Coronary artery (tissue), 2 donors: ENCODE data around the gene CHRNB2.
A peak's percentile ranks its signal among the peaks of the same experiment; 100 is the strongest.

Experiments
- DNase-seq: peaks from one replicate; pipeline ENCODE4 v3.0.0-alpha.2; 2017; ENCODE audit warnings: low spot score
- H3K27ac ChIP-seq, 2 donors: fragments of 200-600 bp; sonication (generic); one replicate each; pipeline ENCODE4 v1.5.1; 2016 to 2019
- H3K4me3 ChIP-seq: fragments of 200-600 bp; sonication (generic); 2 replicates; pipeline ENCODE4 v1.5.1; 2016; ENCODE audit warnings: mild to moderate bottlenecking, moderate library complexity
- CTCF ChIP-seq: fragments of 200-600 bp; sonication (generic); IDR thresholded peaks from one replicate; pipeline ENCODE4 v1.5.1; 2019; ENCODE audit warnings: antibody characterized with exemption

CHRNB2 gene

GRCh38 chr1:154598871-154599635 is 31.5 kb downstream of the CHRNB2 start:
- DNase-seq, result no peak
- Histone ChIP-seq H3K27ac (peak overlapping the region; percentile 44 to 48), H3K4me3 (no peak overlapping the region)
- no peak for TF ChIP-seq CTCF

GRCh38 chr1:154599658-154600057 is 32.1 kb downstream of the CHRNB2 start:
- no peak overlapping the region for H3K4me3 ChIP-seq
- peak overlapping the region; percentile 44 to 48 for H3K27ac ChIP-seq
- no peak for DNase-seq
- TF ChIP-seq CTCF, result no peak

GRCh38 chr1:154603317-154603716 is 35.7 kb downstream of the CHRNB2 start:
- no peak for TF ChIP-seq CTCF
- no peak for DNase-seq
- Histone ChIP-seq H3K4me3 (no peak overlapping the region), H3K27ac (no peak overlapping the region)

- H3K4me3 ChIP-seq, result no peak overlapping the region
- TF ChIP-seq CTCF, result no peak
- H3K27ac ChIP-seq, result no peak overlapping the region
- no peak for DNase-seq
These were observed 38.0 kb downstream of the CHRNB2 start for GRCh38 chr1:154605534-154605933.

- H3K27ac ChIP-seq, result peak overlapping the region; percentile 99
- peak; percentile 14 for DNase-seq
- no peak for TF ChIP-seq CTCF
- H3K4me3 ChIP-seq, result peak overlapping the region; percentile 97
These were observed 39.6 kb downstream of the CHRNB2 start for GRCh38 chr1:154607106-154607608.

GRCh38 chr1:154607609-154608396 is 40.2 kb downstream of the CHRNB2 start, which contains the start of gene ADAR:
ADAR (minus strand) TSS chr1:154608186; CDS start chr1:154608006, 180 bp downstream.
- peak within 1 kb of the TSS; percentile 97 for H3K4me3 ChIP-seq
- no peak for TF ChIP-seq CTCF
- DNase-seq, result peak; percentile 95
- peak within 1 kb of the TSS; percentile 99 for H3K27ac ChIP-seq
